GM21528 (cell line): ENCODE results near the gene PTPRJ.
"Not testable (repeated sequence)": the region's sequence is repeated elsewhere in the genome, so short reads cannot be mapped to it uniquely, and the experiment has no call there.

ENCODE experiments used
- ATAC-seq: cut with Tn5 transposase; IDR thresholded peaks from one replicate; pipeline ENCODE4 v1.9.1; 2021; ENCODE audit warnings: mild to moderate bottlenecking, moderate library complexity; ENCODE audit not compliant: unreplicated experiment, low FRiP score

Gene PTPRJ

GRCh38 chr11:47980088-47980906 is at the start of gene PTPRJ:
TSS of gene PTPRJ (plus strand) at chr11:47980559. CDS start at chr11:47980913, 354 bp downstream.
- ATAC-seq, result peak; percentile 58

- ATAC-seq, result no peak
Observed at GRCh38 chr11:47932544-47932943, 47.8 kb upstream of the PTPRJ start.

- ATAC-seq, result not testable (repeated sequence)
Observed at GRCh38 chr11:47933797-47934196, 46.6 kb upstream of the PTPRJ start.

GRCh38 chr11:47938791-47939560 is 41.4 kb upstream of the PTPRJ start:
- ATAC-seq, result no peak

GRCh38 chr11:47940904-47941649 is 39.3 kb upstream of the PTPRJ start:
- no peak for ATAC-seq

GRCh38 chr11:47941907-47942558 is 38.3 kb upstream of the PTPRJ start:
- no peak for ATAC-seq

- no peak for ATAC-seq
Observed at GRCh38 chr11:47943721-47944586, 36.4 kb upstream of the PTPRJ start.

- no peak for ATAC-seq
Observed at GRCh38 chr11:47944632-47945031, 35.7 kb upstream of the PTPRJ start.

GRCh38 chr11:47946682-47947559 is 33.4 kb upstream of the PTPRJ start:
- ATAC-seq, result no peak

GRCh38 chr11:47948137-47948536 is 32.2 kb upstream of the PTPRJ start:
- no peak for ATAC-seq

- ATAC-seq, result not testable (repeated sequence)
Observed at GRCh38 chr11:47949001-47949675, 31.2 kb upstream of the PTPRJ start.

GRCh38 chr11:47950396-47950795 is 30.0 kb upstream of the PTPRJ start:
- peak; percentile 67 for ATAC-seq

- ATAC-seq, result not testable (repeated sequence)
Observed at GRCh38 chr11:47951504-47951903, 28.9 kb upstream of the PTPRJ start.

GRCh38 chr11:47955061-47955755 is 25.2 kb upstream of the PTPRJ start:
- ATAC-seq, result no peak

GRCh38 chr11:47960015-47960414 is 20.3 kb upstream of the PTPRJ start:
- ATAC-seq, result no peak

- ATAC-seq, result no peak
Observed at GRCh38 chr11:47961383-47961782, 19.0 kb upstream of the PTPRJ start.

- no peak for ATAC-seq
Observed at GRCh38 chr11:47964546-47964945, 15.8 kb upstream of the PTPRJ start.
